ENCODE measurements around the gene KLHL22.
"Not testable (repeated sequence)": the region's sequence is repeated elsewhere in the genome, so short reads cannot be mapped to it uniquely, and the experiment has no call there.

Gene KLHL22

DNA sequence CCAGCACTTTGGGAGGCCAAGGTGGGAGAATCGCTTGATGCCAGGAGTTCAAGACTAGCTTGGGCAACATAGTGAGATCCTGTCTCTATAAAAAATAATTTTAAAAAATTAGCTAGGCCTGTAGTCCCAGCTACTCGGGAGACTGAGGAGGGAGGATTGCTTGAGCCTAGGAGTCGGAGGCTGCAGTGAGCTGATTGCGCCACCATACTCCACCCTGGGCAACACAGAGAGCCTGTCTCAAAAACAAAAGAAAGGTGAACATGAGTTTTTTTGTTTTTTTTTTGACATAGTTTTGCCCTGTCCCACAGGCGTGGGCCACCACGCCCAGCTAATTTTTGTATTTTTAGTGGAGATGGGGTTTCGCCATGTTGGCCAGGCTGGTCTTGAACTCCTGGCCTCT, 29.5 kb upstream of the KLHL22 start:
- no peak for DNase-seq (ENCODE audit: low read depth, low spot score)
- peak overlapping the region; percentile 98 for H3K27ac ChIP-seq

- peak overlapping the region; percentile 98 for H3K27ac ChIP-seq
- no peak for DNase-seq (ENCODE audit: low read depth, low spot score)
Observed at GRCh38 chr22:20524004-20524481, 28.4 kb upstream of the KLHL22 start.

GRCh38 chr22:20523086-20523983, 27.7 kb upstream of the KLHL22 start:
- no peak for DNase-seq (ENCODE audit: low read depth, low spot score)
- peak overlapping the region; percentile 98 for H3K27ac ChIP-seq

- H3K27ac ChIP-seq, result peak overlapping the region; percentile 98
- no peak for DNase-seq (ENCODE audit: low read depth, low spot score)
Observed at GRCh38 chr22:20522134-20523004, 26.8 kb upstream of the KLHL22 start.

DNA sequence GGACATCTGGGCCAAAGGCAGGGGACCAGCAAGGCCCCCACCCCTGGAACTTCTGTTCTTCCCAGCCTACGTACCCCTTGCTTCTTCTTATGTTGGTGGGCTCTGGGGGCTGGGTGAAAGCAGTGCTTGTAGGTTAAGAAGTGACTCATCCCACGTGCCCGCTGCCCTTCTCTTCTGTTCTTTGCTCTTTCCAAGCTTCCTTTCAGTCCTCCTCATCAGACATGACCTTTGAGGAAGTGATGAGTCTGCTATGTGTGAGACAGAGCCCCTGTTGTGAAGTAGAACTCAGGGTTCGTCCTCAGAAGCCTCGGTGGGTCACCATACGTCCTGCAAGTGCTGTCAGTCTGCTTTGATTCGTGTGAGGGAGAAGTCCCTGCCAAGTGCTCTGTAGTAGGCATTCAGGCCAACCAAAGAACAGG, 24.5 kb upstream of the KLHL22 start:
- peak overlapping the region; percentile 10 for H3K27ac ChIP-seq
- no peak for DNase-seq (ENCODE audit: low read depth, low spot score)

- peak overlapping the region; percentile 10 for H3K27ac ChIP-seq
- no peak for DNase-seq (ENCODE audit: low read depth, low spot score)
Observed at GRCh38 chr22:20519558-20519957, 24.0 kb upstream of the KLHL22 start.

GRCh38 chr22:20517841-20518592, 22.4 kb upstream of the KLHL22 start:
- peak overlapping the region; percentile 99 for H3K27ac ChIP-seq
- no peak for DNase-seq (ENCODE audit: low read depth, low spot score)

GRCh38 chr22:20517422-20517821, 21.8 kb upstream of the KLHL22 start:
- no peak for DNase-seq (ENCODE audit: low read depth, low spot score)
- H3K27ac ChIP-seq, result peak overlapping the region; percentile 99

DNA sequence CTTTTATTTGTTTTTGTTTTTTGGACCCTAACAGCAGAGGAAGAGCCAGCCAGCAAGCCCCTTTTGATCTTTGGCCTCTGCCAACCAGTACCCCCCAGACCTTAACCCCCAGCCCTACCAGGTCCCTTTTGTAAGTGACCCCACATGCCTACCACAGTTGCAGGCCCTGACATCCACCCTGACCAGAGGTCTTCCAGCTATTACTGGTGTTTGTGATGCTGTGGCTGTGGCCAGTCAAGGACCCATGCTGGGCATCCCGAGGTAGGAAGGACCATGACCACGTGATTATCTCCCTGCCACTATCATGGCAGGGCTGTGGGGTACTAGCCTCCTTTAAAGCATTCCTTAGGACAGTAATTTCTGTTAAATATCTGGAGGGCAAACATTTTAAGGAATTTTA, 20.8 kb upstream of the KLHL22 start:
- peak overlapping the region; percentile 99 for H3K27ac ChIP-seq
- no peak for DNase-seq (ENCODE audit: low read depth, low spot score)

- H3K27ac ChIP-seq, result peak overlapping the region; percentile 99
- peak; percentile 88 for DNase-seq (ENCODE audit: low read depth, low spot score)
Observed at GRCh38 chr22:20514658-20515406, 19.2 kb upstream of the KLHL22 start.

- H3K27ac ChIP-seq, result peak overlapping the region; percentile 99
- no peak for DNase-seq (ENCODE audit: low read depth, low spot score)
Observed at GRCh38 chr22:20511578-20512229, 16.1 kb upstream of the KLHL22 start.

- DNase-seq (ENCODE audit: low read depth, low spot score), result no peak
- H3K27ac ChIP-seq, result peak overlapping the region; percentile 99
Observed at GRCh38 chr22:20510811-20511577, 15.4 kb upstream of the KLHL22 start.

GRCh38 chr22:20509344-20510047, 13.9 kb upstream of the KLHL22 start:
- no peak for DNase-seq (ENCODE audit: low read depth, low spot score)
- H3K27ac ChIP-seq, result peak overlapping the region; percentile 99

GRCh38 chr22:20508815-20509271, 13.2 kb upstream of the KLHL22 start:
- no peak for DNase-seq (ENCODE audit: low read depth, low spot score)
- H3K27ac ChIP-seq, result peak overlapping the region; percentile 99

- DNase-seq (ENCODE audit: low read depth, low spot score), result not testable (repeated sequence)
- H3K27ac ChIP-seq, result peak overlapping the region; percentile 99
Observed at GRCh38 chr22:20508067-20508755, 12.6 kb upstream of the KLHL22 start.

DNA sequence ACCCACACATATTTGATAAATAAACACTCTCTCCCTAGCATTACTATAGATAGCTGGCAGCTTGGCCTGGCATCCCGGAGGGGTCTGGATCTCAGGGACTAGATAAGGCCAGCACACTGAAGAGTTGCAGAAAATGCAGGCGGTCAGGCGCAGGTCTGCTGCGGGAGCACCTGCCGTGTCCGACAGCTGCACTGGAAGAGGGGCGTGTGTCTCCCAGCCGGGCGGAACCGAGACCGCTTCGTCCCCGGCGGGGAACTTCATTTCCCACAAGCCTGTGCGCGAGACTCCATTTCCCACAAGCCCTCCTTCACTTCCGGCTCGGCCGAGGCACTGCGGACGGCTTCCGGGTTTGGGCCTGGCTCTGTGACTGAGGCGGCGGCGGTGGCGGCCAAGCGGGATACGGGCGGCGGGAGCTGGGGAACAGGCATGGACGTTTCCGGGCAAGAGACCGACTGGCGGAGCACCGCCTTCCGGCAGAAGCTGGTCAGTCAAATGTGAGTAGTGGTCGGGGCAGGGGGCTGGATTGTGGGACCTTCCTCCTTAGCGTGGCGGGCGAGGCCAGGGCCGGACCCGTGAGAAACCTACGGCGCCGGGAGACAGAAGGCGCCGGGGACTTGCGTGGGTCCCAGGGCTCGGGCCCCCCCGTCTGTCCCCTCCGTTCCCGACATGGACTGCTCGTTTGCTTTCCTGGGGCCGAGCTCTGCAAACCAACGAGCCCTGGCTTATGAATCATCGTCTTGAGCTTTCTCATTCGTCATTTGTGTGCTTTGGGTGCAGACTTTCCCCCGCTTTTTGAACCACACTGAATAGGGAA, 11.9 kb upstream of the KLHL22 start, which contains the start of gene MED15:
TSS of gene MED15 (plus strand) at position 358 of the 814 bp plus-strand sequence. CDS start at position 427, 69 bp downstream.
- no peak for DNase-seq (ENCODE audit: low read depth, low spot score)
- peak within 1 kb of the TSS; percentile 99 for H3K27ac ChIP-seq

All from epithelial cell of prostate (primary cell).